NCI-H2171 (cell line): Measurements from ENCODE around the gene SRBD1.

Experiments used
- DNase-seq: peaks from one replicate; lab custom pipeline; 2025; lab: John Stamatoyannopoulos, UW

Gene SRBD1

GRCh38 chr2:45373534-45373933 is 237.5 kb downstream of the SRBD1 start:
- no peak for DNase-seq

- no peak for DNase-seq
These were observed 240.7 kb downstream of the SRBD1 start for GRCh38 chr2:45370369-45370768.

- DNase-seq: no peak
These were observed 242.3 kb downstream of the SRBD1 start for GRCh38 chr2:45368792-45369191.

- DNase-seq: no peak
These were observed 249.4 kb downstream of the SRBD1 start for GRCh38 chr2:45361666-45362065.

- DNase-seq: no peak
These were observed 256.3 kb downstream of the SRBD1 start for GRCh38 chr2:45354776-45355175.

GRCh38 chr2:45353879-45354278 is 257.2 kb downstream of the SRBD1 start:
- no peak for DNase-seq

- no peak for DNase-seq
These were observed 258.6 kb downstream of the SRBD1 start for GRCh38 chr2:45352506-45352905.

- no peak for DNase-seq
These were observed 265.5 kb downstream of the SRBD1 start for GRCh38 chr2:45345331-45346234.

GRCh38 chr2:45344502-45344901 is 266.6 kb downstream of the SRBD1 start:
- no peak for DNase-seq

GRCh38 chr2:45344071-45344470 is 267.0 kb downstream of the SRBD1 start:
- DNase-seq: no peak

GRCh38 chr2:45343251-45344017 is 267.6 kb downstream of the SRBD1 start:
- DNase-seq: no peak

GRCh38 chr2:45340318-45340717 is 270.7 kb downstream of the SRBD1 start:
- DNase-seq: no peak

GRCh38 chr2:45339253-45339652 is 271.8 kb downstream of the SRBD1 start:
- DNase-seq: no peak
